Activated T-cell treated with anti-CD3 and anti-CD28 coated beads, Interleukin-2, amount 50 U/mL, for 72 hours (primary cell): ENCODE results near the gene NPHP4. TPM values are rescaled to one million over a fixed set of nuclear protein-coding genes. Genes with fewer than 3 reads are reported as not detected.

Experiments
- ATAC-seq, 2 donors: fragments of 150-1000 bp; cut with Tn5 transposase; replicated peaks in 1 of 2; 2 replicates each; pipeline ENCODE4 v1.10.0; 2021; ENCODE audit warnings: moderate library complexity in 2 of 2, mild to moderate bottlenecking in 1 of 2
- DNase-seq, 2 donors: peaks; one replicate each; pipeline ENCODE4 v3.0.0; 2021 to 2022; ENCODE audit warnings: mixed read lengths in 1 of 2
- H3K27ac Mint-ChIP-seq: one replicate; pipeline ENCODE4 v1.8.0; 2022; ENCODE audit warnings: mild to moderate bottlenecking, moderate library complexity, mixed read lengths
- H3K27me3 Mint-ChIP-seq: one replicate; pipeline ENCODE4 v1.8.0; 2022; ENCODE audit warnings: low read depth, mixed read lengths
- H3K36me3 Mint-ChIP-seq, 2 donors: one replicate each; pipeline ENCODE4 v1.8.0; 2022; ENCODE audit warnings: mixed read lengths in 2 of 2, mild to moderate bottlenecking in 1 of 2; ENCODE audit not compliant: insufficient read depth in 2 of 2
- H3K4me1 Mint-ChIP-seq: one replicate; pipeline ENCODE4 v1.8.0; 2022; ENCODE audit warnings: low read depth, mixed read lengths
- H3K4me3 Mint-ChIP-seq, 2 donors: one replicate each; pipeline ENCODE4 v1.8.0; 2022; ENCODE audit warnings: mild to moderate bottlenecking in 2 of 2, mixed read lengths in 2 of 2, moderate library complexity in 2 of 2
- H3K9me3 Mint-ChIP-seq, 2 donors: one replicate each; pipeline ENCODE4 v1.8.0; 2022; ENCODE audit warnings: mixed read lengths in 2 of 2
- total RNA-seq, 2 donors: library from RNA; stranded (reverse); gene quantifications; one replicate each; pipeline ENCODE4 v1.2.3, GENCODE V29; 2022

NPHP4 gene
- total RNA-seq, 2 donors from 2014 or later, result 12.3 to 14.5 TPM

DNA sequence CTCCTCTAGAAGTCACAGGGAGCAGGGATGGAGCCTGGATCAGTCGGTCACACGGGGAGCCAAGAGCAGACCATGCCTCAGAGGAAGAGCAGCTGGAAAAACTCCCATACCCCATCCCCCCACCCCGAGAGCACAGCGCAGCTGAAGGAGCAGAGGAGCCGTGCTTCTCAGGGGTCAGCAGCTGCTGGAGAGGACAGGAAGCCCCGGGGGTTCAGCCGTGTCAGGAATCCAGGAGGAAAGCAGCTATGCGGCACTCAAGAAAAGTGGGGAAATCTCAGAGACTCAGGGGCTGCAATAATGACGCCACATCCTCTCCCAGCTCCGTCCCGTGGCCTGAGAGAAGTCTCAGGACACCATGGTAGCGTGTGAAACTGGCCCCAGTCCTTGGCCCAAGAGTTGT, 102.3 kb downstream of the NPHP4 start:
- Mint-ChIP-seq H3K27me3 (no peaks in the 10 kb centered on the region), H3K36me3 (no peaks in the 10 kb centered on the region), H3K4me3 (no peak overlapping the region), H3K4me1 (no peaks in the 10 kb centered on the region), H3K9me3 (no peaks in the 10 kb centered on the region), H3K27ac (no peak overlapping the region)
- no peak for ATAC-seq
- no peak for DNase-seq

DNA sequence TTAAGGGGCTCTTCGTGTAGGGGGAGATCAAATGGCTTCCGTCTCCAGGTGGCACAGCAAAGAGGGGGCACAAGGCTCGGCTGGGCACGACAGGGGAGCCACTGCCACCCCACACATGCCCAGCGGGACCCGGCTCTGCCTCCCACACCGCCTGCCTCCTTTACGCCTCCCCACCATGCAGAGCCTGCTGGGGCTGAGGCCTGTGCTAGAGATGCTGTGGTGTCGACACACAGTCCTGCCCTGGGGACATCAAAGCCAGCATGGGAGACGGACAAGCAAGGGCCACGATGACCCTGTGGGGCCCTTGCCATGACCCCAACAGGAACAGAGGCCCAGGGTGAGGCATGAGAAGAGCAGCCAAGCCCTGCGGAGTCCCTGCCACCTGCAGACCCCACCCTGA, 102.8 kb downstream of the NPHP4 start:
- no peaks in the 10 kb centered on the region for H3K36me3 Mint-ChIP-seq
- H3K9me3 Mint-ChIP-seq, result no peaks in the 10 kb centered on the region
- no peak for ATAC-seq
- no peaks in the 10 kb centered on the region for H3K4me1 Mint-ChIP-seq
- DNase-seq, result no peak
- H3K27ac Mint-ChIP-seq, result no peak overlapping the region
- no peak overlapping the region for H3K4me3 Mint-ChIP-seq
- H3K27me3 Mint-ChIP-seq, result no peaks in the 10 kb centered on the region

DNA sequence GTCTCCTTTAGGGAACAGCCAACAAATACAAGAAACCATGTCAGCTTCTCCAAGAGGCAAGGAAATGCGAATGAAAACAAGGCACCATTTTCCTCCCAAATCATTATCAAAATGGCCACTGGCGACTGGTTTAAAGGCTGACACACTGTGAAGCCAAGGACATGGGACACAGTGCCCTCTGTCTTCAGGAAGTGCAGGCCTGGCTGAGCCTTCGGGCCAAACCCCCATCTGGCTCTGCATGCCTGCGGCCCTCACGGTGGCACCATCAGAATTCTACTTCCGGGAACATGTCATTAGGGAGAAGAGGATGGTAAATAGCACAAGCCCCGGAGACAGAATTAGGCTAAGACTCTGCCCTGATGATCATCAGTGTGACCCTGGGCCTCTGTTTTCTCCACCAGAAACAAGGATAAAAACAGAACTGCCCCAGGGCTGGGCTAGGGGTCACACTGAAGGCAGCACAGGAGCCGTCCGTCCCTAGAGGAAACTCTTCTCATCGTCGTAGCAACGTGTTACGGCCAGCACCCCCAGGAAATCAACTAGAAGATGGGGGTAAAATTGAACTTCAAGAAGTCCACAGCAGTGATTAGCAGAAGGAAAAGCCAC, 103.5 kb downstream of the NPHP4 start:
- Mint-ChIP-seq H3K4me1 (no peaks in the 10 kb centered on the region), H3K9me3 (no peaks in the 10 kb centered on the region), H3K27me3 (no peaks in the 10 kb centered on the region), H3K36me3 (no peaks in the 10 kb centered on the region), H3K4me3 (no peak overlapping the region), H3K27ac (no peak overlapping the region)
- no peak for DNase-seq
- ATAC-seq, result no peak

DNA sequence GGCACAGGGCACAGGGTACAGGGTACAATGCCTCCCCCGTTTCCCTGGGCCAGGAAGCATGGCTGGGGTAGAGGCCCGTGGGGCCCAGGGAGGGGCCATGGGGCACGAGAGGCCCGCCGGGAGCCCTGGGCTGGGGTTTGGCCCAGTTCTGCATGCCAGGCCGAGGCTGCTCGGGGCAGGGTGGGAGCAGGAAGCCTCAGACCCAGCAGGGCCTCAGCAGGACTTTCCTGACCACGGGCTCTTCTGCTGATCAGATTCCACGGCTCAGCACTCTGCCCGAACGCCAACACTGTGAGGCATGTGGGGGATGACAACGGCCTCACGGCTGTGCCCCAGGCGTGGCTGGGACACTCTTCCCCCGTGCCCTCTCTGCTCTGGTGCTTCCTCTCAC, 104.3 kb downstream of the NPHP4 start:
- Mint-ChIP-seq H3K36me3 (no peaks in the 10 kb centered on the region), H3K4me1 (no peaks in the 10 kb centered on the region), H3K27me3 (no peaks in the 10 kb centered on the region), H3K27ac (no peak overlapping the region), H3K4me3 (no peak overlapping the region), H3K9me3 (no peaks in the 10 kb centered on the region)
- no peak for ATAC-seq
- no peak for DNase-seq

DNA sequence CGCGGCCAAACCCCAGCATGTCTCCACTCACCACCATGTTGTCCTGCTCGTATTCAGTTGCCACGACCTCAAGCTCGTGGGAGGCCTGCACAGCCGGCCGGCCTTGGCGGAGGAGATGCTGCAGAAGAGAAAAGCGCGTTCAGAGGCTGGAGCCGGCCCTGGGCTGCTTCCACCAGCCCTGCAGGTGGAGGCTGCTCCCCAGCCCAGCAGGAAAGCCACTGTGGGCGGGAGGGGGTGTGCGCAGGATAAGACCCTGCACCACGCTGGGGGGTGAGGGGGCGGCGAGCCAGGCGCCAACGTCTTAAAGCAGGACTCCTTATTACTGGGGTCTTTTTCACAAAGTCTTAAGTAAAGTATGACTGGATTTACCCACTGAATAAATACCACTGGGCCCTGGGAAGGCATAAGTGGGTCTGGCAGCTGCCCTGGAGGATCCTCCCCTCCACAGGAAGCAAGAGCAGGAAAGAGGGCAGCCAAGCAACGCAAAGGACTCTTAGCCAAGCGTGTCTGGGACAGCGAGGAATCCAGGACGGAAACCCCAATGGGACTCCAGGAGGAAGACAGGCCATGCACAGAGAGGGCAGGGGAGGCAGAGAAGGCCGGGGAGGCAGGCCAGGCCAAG, 104.8 kb downstream of the NPHP4 start:
- Mint-ChIP-seq H3K27me3 (no peaks in the 10 kb centered on the region), H3K9me3 (no peaks in the 10 kb centered on the region), H3K4me3 (no peak overlapping the region), H3K27ac (no peak overlapping the region), H3K4me1 (no peaks in the 10 kb centered on the region), H3K36me3 (no peaks in the 10 kb centered on the region)
- no peak for DNase-seq
- no peak for ATAC-seq

DNA sequence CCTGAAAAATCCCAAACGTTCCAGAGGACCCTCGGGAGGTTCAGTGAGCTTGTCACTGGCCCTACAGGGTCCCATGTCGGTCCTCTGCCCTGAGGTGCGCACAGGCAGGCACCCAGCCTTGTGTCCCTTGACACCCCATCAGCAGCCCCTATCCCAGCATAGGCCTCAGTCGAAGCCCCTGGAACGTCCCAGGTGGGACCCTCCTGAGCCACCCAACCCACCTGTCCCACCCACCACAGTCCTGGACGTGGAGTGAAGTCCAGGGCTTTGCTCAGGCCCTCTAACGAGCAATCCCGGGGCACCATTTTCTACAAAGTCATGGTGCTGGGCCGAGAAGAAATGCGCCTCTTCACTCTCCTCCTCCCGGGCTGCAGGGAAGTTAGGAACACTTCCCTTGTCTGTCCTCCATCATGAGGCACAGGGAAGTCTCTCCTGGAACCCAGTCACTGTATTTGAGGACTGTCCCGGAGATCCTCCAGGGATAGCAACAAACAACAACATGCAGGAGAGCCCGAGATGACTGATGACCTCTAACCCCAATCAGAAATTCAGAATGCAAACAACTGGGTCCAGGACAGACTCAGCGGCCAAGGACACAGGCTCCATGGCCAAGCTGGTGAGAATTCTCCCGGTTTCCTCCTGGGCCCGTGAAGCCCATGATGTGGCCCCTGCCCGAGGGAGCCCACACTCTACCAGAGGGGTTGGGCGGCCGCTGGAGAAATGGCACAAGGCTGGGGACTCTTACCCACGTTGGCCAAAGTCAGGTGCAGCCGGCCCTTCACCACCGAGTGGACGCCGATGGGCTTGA, 105.5 kb downstream of the NPHP4 start:
- Mint-ChIP-seq H3K4me3 (no peak overlapping the region), H3K27me3 (no peaks in the 10 kb centered on the region), H3K27ac (no peak overlapping the region), H3K36me3 (no peaks in the 10 kb centered on the region), H3K9me3 (no peaks in the 10 kb centered on the region), H3K4me1 (no peaks in the 10 kb centered on the region)
- ATAC-seq (no peak), DNase-seq (no peak)

DNA sequence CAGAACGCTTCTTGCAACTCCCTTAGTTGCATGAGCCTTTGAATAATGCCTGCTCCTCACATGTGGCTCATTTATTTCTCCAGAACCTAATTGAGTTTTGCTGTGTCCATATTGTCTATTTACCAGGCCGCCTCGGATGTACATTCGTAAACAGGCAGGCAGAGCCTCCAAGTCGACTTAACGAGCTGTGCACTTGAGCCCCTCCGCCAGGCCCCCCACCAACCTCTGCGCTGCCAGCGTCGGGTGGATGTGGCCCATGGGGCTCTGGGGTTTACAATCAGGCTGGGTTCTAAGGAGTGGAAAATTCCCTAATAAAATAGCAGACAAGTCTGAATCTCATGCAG, 106.1 kb downstream of the NPHP4 start:
- H3K27ac Mint-ChIP-seq, result no peak overlapping the region
- H3K9me3 Mint-ChIP-seq, result no peaks in the 10 kb centered on the region
- no peaks in the 10 kb centered on the region for H3K36me3 Mint-ChIP-seq
- H3K27me3 Mint-ChIP-seq, result no peaks in the 10 kb centered on the region
- no peak for DNase-seq
- H3K4me3 Mint-ChIP-seq, result no peak overlapping the region
- ATAC-seq, result no peak
- H3K4me1 Mint-ChIP-seq, result no peaks in the 10 kb centered on the region

DNA sequence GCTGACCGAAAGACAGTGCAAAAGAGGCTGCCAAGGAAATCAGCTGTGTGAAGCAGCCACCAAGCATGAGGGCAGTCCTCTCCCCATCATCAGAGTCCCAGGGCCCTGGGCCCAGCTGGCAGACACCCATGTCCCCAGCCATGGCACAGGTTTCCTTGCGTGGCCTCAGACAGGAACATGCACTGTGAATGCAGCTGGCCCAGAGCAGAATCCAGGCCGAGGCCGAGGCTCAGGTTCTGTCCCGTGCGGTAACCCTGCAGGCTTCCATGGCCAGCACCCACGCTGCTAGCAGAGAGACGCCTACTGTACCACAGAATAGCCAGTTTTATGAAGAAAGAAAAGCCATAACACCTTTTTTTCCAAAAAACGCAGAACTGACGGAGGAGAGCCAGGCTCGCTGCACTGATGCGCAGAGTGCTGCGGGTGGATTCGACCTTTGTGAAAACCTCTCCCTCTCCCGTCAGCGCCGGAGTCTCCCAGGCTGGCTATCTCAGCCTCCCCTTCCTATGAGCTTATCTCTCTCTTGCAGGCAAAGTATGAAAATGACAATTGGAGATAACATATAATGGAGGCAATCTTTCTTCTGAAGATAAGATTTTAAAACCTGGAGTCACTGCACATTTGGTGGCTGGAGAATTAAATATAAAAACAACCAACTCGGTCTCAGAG, 106.6 kb downstream of the NPHP4 start:
- H3K27ac Mint-ChIP-seq, result no peak overlapping the region
- H3K4me3 Mint-ChIP-seq, result no peak overlapping the region
- no peaks in the 10 kb centered on the region for H3K9me3 Mint-ChIP-seq
- no peak for DNase-seq
- peaks cover 0 to 2% of the 10 kb centered on the region in 2 donors for H3K36me3 Mint-ChIP-seq
- ATAC-seq, result no peak
- H3K4me1 Mint-ChIP-seq, result no peaks in the 10 kb centered on the region
- H3K27me3 Mint-ChIP-seq, result no peaks in the 10 kb centered on the region

DNA sequence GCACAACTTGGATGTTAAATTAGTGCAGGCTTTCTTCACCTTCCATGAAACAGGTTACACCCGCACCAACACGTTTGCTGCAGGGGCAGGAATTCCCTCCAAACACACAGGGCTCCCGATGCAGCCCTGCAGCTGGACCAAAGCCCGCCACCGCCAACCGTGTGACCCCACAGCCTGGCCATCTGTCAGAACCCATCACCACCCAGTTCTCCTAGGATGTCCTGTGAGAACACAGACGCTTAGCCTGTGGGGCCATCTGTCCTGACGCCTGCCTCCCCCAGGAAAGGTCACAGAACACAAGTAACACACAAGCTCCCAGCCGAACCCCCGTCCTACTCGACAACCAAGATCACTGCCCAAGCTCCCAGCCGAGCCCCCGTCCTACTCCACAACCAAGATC, 108.1 kb downstream of the NPHP4 start:
- peaks cover 3 to 5% of the 10 kb centered on the region in 2 donors for H3K9me3 Mint-ChIP-seq
- no peaks in the 10 kb centered on the region for H3K27me3 Mint-ChIP-seq
- DNase-seq, result no peak
- H3K27ac Mint-ChIP-seq, result no peak overlapping the region
- no peaks in the 10 kb centered on the region for H3K4me1 Mint-ChIP-seq
- ATAC-seq, result no peak
- no peak overlapping the region for H3K4me3 Mint-ChIP-seq
- peaks cover 3 to 9% of the 10 kb centered on the region in 2 donors for H3K36me3 Mint-ChIP-seq

DNA sequence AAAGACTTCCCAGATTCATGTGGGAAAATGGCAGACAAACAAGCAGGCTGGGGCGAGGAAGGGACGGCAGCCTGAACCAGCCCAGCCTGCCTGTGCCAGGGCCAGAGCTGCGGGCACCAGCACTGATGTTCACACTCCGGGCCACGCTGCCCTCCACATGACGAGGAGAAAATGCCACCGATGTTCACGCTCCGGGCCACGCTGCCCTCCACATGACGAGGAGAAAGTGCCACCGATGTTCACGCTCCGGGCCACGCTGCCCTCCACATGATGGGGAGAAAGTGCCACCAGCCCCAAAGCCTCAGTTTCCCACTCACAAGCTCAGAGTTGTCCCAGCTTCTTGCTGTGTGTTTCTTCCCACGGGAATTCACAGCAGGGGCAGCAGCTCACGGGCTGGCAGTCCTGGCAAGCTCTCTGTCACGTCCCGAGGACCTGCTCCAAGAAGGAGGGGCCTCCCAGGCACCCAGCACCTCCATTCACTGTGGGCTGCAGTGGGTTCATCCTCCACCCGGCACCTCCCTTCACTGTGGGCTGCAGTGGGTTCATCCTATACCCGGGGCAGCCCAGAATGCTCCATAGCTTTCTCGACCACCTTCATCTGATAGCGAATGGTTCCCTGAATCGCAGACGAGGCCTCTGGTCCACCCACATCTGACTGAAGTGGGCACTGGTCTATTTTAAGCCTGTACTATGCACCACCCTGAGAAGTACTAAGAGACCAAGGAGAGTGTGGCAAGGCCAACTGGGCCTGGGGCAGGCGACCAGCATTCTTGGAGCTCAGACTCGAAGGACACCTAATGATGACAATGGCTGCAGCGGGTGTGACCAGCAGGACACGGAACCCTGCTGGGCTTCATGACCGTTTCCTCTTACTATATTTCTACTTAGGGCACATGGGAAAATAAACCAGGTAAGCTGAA, 108.8 kb downstream of the NPHP4 start:
- DNase-seq (no peak), ATAC-seq (no peak)
- no peaks in the 10 kb centered on the region for H3K4me1 Mint-ChIP-seq
- peaks cover 3 to 9% of the 10 kb centered on the region in 2 donors for H3K36me3 Mint-ChIP-seq
- no peak overlapping the region for H3K27ac Mint-ChIP-seq
- H3K27me3 Mint-ChIP-seq, result no peaks in the 10 kb centered on the region
- H3K9me3 Mint-ChIP-seq, result peaks cover 3 to 5% of the 10 kb centered on the region in 2 donors
- no peak overlapping the region for H3K4me3 Mint-ChIP-seq

DNA sequence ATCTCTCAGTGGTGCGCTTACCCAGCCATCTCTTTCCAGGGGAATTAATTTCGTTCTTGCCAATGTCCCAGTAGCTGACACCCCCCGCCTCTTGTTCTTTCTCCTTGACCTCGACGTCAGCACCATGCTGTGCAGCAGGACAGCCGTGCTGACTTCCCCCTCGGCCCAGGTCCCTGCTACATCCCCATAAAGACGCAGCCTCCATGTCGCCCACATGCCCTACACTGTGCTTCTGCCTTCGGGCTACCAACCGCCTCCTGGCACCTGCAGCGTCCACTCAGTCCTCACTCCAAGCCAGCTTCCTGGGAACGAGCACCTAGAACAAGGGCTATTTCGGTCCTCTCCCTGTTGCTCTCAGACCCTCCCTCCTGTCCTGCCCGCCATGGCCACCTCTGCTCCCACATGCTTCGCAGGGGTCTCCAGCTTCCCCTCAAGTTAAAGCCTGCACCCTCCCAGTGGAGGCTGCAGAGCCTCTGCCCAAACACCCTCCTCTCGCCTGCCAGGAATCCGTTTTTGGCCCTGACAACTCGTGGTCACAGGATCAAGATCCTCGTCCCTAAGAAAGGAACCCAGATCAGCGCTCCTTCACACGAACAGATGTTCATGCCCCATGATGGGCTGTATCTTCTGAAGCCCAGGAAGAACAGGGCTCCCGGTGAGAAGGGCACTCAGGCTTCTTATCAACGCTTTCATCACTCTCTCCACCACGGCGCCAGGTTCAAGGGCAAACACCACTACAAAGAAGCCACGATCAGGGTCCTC, 109.7 kb downstream of the NPHP4 start:
- H3K9me3 Mint-ChIP-seq, result peaks cover 3 to 5% of the 10 kb centered on the region in 2 donors
- DNase-seq, result no peak
- H3K27ac Mint-ChIP-seq, result no peak overlapping the region
- H3K4me1 Mint-ChIP-seq, result no peaks in the 10 kb centered on the region
- no peak overlapping the region for H3K4me3 Mint-ChIP-seq
- H3K27me3 Mint-ChIP-seq, result no peaks in the 10 kb centered on the region
- ATAC-seq, result no peak
- H3K36me3 Mint-ChIP-seq, result peaks cover 3 to 9% of the 10 kb centered on the region in 2 donors
